Activated CD8-positive, alpha-beta T cell treated with anti-CD3 and anti-CD28 coated beads for 36 hours (primary cell): ENCODE data around the gene TGFB2. TPM values are rescaled to one million over a fixed set of nuclear protein-coding genes. Genes with fewer than 3 reads are reported as not detected.

Experiments
- ATAC-seq: fragments of 200-7000 bp; cut with Tn5 transposase; one replicate; pipeline ENCODE4 v1.10.0; 2021; ENCODE audit warnings: mild to moderate bottlenecking, moderate library complexity
- CTCF ChIA-PET: fragments of 350-600 bp; sonication (Branson Sonifier 250); formaldehyde crosslinking; loops from one replicate; lab custom pipeline; 2021; ENCODE audit warnings: antibody characterized with exemption; lab: Charles Lee
- POLR2A ChIA-PET: fragments of 350-600 bp; sonication (Branson Sonifier 250); formaldehyde crosslinking; loops from one replicate; lab custom pipeline; 2021; ENCODE audit warnings: antibody characterized with exemption; lab: Charles Lee
- DNase-seq: peaks from one replicate; pipeline ENCODE4 v3.0.0-alpha.2; 2020
- H3K27ac Mint-ChIP-seq: one replicate; pipeline ENCODE4 v1.8.0; 2021; ENCODE audit warnings: mild to moderate bottlenecking, mixed read lengths
- H3K27me3 Mint-ChIP-seq: one replicate; pipeline ENCODE4 v1.8.0; 2021; ENCODE audit warnings: mixed read lengths
- H3K36me3 Mint-ChIP-seq: one replicate; pipeline ENCODE4 v1.8.0; 2021; ENCODE audit warnings: low read depth, mixed read lengths
- H3K4me1 Mint-ChIP-seq: one replicate; pipeline ENCODE4 v1.8.0; 2021; ENCODE audit warnings: low read depth, mixed read lengths
- H3K4me3 Mint-ChIP-seq: one replicate; pipeline ENCODE4 v1.8.0; 2021; ENCODE audit warnings: mild to moderate bottlenecking, moderate library complexity, mixed read lengths
- H3K9me3 Mint-ChIP-seq: one replicate; pipeline ENCODE4 v1.8.0; 2021; ENCODE audit warnings: mixed read lengths
- CTCF ChIP-seq: fragments of 200-600 bp; IDR thresholded peaks from one replicate; pipeline ENCODE4 v1.8.0; 2022; ENCODE audit warnings: antibody characterized with exemption, mild to moderate bottlenecking
- intact Hi-C: fragments of 100-400 bp; cut with micrococcal nuclease; formaldehyde crosslinking; loops from one replicate; pipeline ENCODE4 v1.10.0; 2022
- total RNA-seq, 2 experiments: library from RNA; stranded (reverse); gene quantifications; one replicate each; pipeline ENCODE4 v1.2.3, GENCODE V29; 2021

Gene TGFB2
- not detected for total RNA-seq

GRCh38 chr1:218344814-218345672 is at the start of gene TGFB2:
Gene TGFB2, plus strand, starts transcription at chr1:218345336. Its CDS starts 1,366 bp downstream, at chr1:218346702.
- ATAC-seq (peak; percentile 63), DNase-seq (peak; percentile 37)
- TF ChIP-seq CTCF = no peak
- ChIA-PET CTCF (interaction anchor here (1.2 to 1.4 kb wide), 2 partner anchors 16 to 19 kb away, joined by 3 to 6 read pairs; no protein-coding TSS in a partner anchor), POLR2A (interaction anchor here (1.1 to 1.3 kb wide), 2 partner anchors 10 to 53 kb away, joined by 3 read pairs; no protein-coding TSS in a partner anchor)
- no peak within 1 kb of the TSS for H3K4me3 Mint-ChIP-seq
- no peaks in the 10 kb centered on the region for H3K9me3 Mint-ChIP-seq
- H3K36me3 Mint-ChIP-seq = peaks cover 7% of the 10 kb centered on the region
- no peak within 1 kb of the TSS for H3K27ac Mint-ChIP-seq
- intact Hi-C loops = no loop called here
- H3K27me3 Mint-ChIP-seq = peaks cover 41% of the 10 kb centered on the region
- peaks cover 17% of the 10 kb centered on the region for H3K4me1 Mint-ChIP-seq

GRCh38 chr1:218296162-218296561 is 49.0 kb upstream of the TGFB2 start:
- intact Hi-C loops = no loop called here
- POLR2A ChIA-PET = no interaction called here

GRCh38 chr1:218297461-218297860 is 47.7 kb upstream of the TGFB2 start:
- Mint-ChIP-seq H3K27ac (no peak overlapping the region), H3K27me3 (no peaks in the 10 kb centered on the region), H3K36me3 (peaks cover 3% of the 10 kb centered on the region), H3K4me3 (no peak overlapping the region), H3K9me3 (no peaks in the 10 kb centered on the region), H3K4me1 (peaks cover 26% of the 10 kb centered on the region)
- intact Hi-C loops = no loop called here
- no peak for TF ChIP-seq CTCF
- POLR2A ChIA-PET = no interaction called here
- CTCF ChIA-PET = no interaction called here
- ATAC-seq = no peak
- no peak for DNase-seq

More at GRCh38 chr1:218296162-218296561, 49.0 kb upstream of the TGFB2 start:
- H3K36me3 Mint-ChIP-seq = peaks cover 3% of the 10 kb centered on the region
- TF ChIP-seq CTCF = no peak
- no peaks in the 10 kb centered on the region for H3K27me3 Mint-ChIP-seq
- CTCF ChIA-PET = interaction anchor here (0.6 to 0.9 kb wide), 2 partner anchors 11 to 674 kb away, joined by 3 read pairs; partner anchors contain the start of gene RRP15
- H3K4me3 Mint-ChIP-seq = no peak overlapping the region
- H3K27ac Mint-ChIP-seq = no peak overlapping the region
- ATAC-seq (no peak), DNase-seq (no peak)
- H3K4me1 Mint-ChIP-seq = peaks cover 23% of the 10 kb centered on the region
- no peaks in the 10 kb centered on the region for H3K9me3 Mint-ChIP-seq

GRCh38 chr1:218297867-218298266 is 47.3 kb upstream of the TGFB2 start:
- H3K27ac Mint-ChIP-seq = no peak overlapping the region
- no peak for TF ChIP-seq CTCF
- intact Hi-C loops = no loop called here
- CTCF ChIA-PET = interaction anchor here (1.1 kb wide), 1 partner anchor 41 kb away, joined by 4 read pairs; no protein-coding TSS in a partner anchor
- no peak overlapping the region for H3K4me3 Mint-ChIP-seq
- DNase-seq (no peak), ATAC-seq (no peak)
- H3K27me3 Mint-ChIP-seq = no peaks in the 10 kb centered on the region
- peaks cover 2% of the 10 kb centered on the region for H3K36me3 Mint-ChIP-seq
- POLR2A ChIA-PET = no interaction called here
- no peaks in the 10 kb centered on the region for H3K9me3 Mint-ChIP-seq
- peaks cover 25% of the 10 kb centered on the region for H3K4me1 Mint-ChIP-seq

GRCh38 chr1:218298398-218298797 is 46.7 kb upstream of the TGFB2 start:
- H3K4me3 Mint-ChIP-seq = no peak overlapping the region
- intact Hi-C loops = no loop called here
- ChIA-PET CTCF (interaction anchor here (0.7 to 1.8 kb wide), 6 partner anchors 10 to 1059 kb away, joined by 3 to 5 read pairs (median 4); no protein-coding TSS in a partner anchor), POLR2A (no interaction called here)
- no peaks in the 10 kb centered on the region for H3K9me3 Mint-ChIP-seq
- ATAC-seq (no peak), DNase-seq (no peak)
- H3K4me1 Mint-ChIP-seq = peaks cover 30% of the 10 kb centered on the region
- H3K27ac Mint-ChIP-seq = no peak overlapping the region
- no peak for TF ChIP-seq CTCF
- no peaks in the 10 kb centered on the region for H3K27me3 Mint-ChIP-seq
- H3K36me3 Mint-ChIP-seq = peaks cover 2% of the 10 kb centered on the region
